GM23338 (cell line): ENCODE results near the gene EPHX1. TPM values are rescaled to one million over a fixed set of nuclear protein-coding genes. Genes with fewer than 3 reads are reported as not detected.

ENCODE experiments used
- ATAC-seq: fragments of 200-7000 bp; cut with Tn5 transposase; 3 replicates; pipeline ENCODE4 v1.9.1; 2020
- DNase-seq: peaks from one replicate; pipeline ENCODE4 v3.0.0-alpha.2; 2015; ENCODE audit warnings: low spot score
- H2AFZ ChIP-seq: fragments of 200-600 bp; sonication (generic); 2 replicates; pipeline ENCODE4 v1.8.0; 2016; ENCODE audit warnings: antibody characterized with exemption, mild to moderate bottlenecking, moderate library complexity
- H3F3A ChIP-seq: fragments of 200-600 bp; sonication (generic); replicated peaks from 2 replicates; pipeline ENCODE4 v1.8.0; 2017; ENCODE audit warnings: antibody characterized with exemption, mixed run types, low read depth
- H3K27ac ChIP-seq: fragments of 200-600 bp; sonication (generic); 2 replicates; pipeline ENCODE4 v1.6.1; 2016; ENCODE audit warnings: low read depth
- H3K27me3 ChIP-seq: fragments of 200-600 bp; sonication (generic); 2 replicates; pipeline ENCODE4 v1.8.0; 2016; ENCODE audit warnings: mild to moderate bottlenecking, mixed run types, moderate library complexity; ENCODE audit not compliant: insufficient read depth
- H3K36me3 ChIP-seq: fragments of 200-600 bp; sonication (generic); 2 replicates; pipeline ENCODE4 v1.8.0; 2016; ENCODE audit warnings: mild to moderate bottlenecking; ENCODE audit not compliant: insufficient read depth
- H3K4me1 ChIP-seq: fragments of 200-600 bp; sonication (generic); 2 replicates; pipeline ENCODE4 v1.8.0; 2016; ENCODE audit warnings: mild to moderate bottlenecking, moderate library complexity; ENCODE audit not compliant: insufficient read depth
- H3K4me2 ChIP-seq: fragments of 200-600 bp; sonication (generic); 2 replicates; pipeline ENCODE4 v1.7.1; 2017; ENCODE audit warnings: mixed run types
- H3K4me3 ChIP-seq: fragments of 200-600 bp; sonication (generic); 2 replicates; pipeline ENCODE4 v1.6.1; 2016; ENCODE audit warnings: mixed run types
- H3K79me2 ChIP-seq: fragments of 200-600 bp; sonication (generic); replicated peaks from 2 replicates; pipeline ENCODE4 v1.8.0; 2017; ENCODE audit warnings: mild to moderate bottlenecking; ENCODE audit not compliant: insufficient read depth
- H3K9me2 ChIP-seq: fragments of 200-600 bp; sonication (generic); 2 replicates; pipeline ENCODE4 v1.8.0; 2017; ENCODE audit not compliant: insufficient read depth
- H4K20me1 ChIP-seq: fragments of 200-600 bp; sonication (generic); replicated peaks from 2 replicates; pipeline ENCODE4 v1.8.0; 2017; ENCODE audit warnings: mild to moderate bottlenecking; ENCODE audit not compliant: insufficient read depth
- H3K27ac Mint-ChIP-seq: 2 replicates; pipeline ENCODE4 v1.8.0; 2020; ENCODE audit warnings: inconsistent platforms, mild to moderate bottlenecking, moderate library complexity, mixed read lengths
- H3K27me3 Mint-ChIP-seq: 3 replicates; pipeline ENCODE4 v1.8.0; 2022; ENCODE audit warnings: low read depth, mild to moderate bottlenecking, moderate library complexity, mixed read lengths, inconsistent platforms; ENCODE audit not compliant: insufficient read depth, poor library complexity
- H3K36me3 Mint-ChIP-seq: 3 replicates; pipeline ENCODE4 v1.8.0; 2021; ENCODE audit warnings: low read depth, mild to moderate bottlenecking, inconsistent platforms, moderate library complexity, mixed read lengths
- H3K4me1 Mint-ChIP-seq: 3 replicates; pipeline ENCODE4 v1.8.0; 2020; ENCODE audit warnings: mild to moderate bottlenecking, inconsistent platforms, mixed read lengths
- H3K4me3 Mint-ChIP-seq: 3 replicates; pipeline ENCODE4 v1.8.0; 2021; ENCODE audit warnings: moderate library complexity, mild to moderate bottlenecking, inconsistent platforms, mixed read lengths
- H3K9me3 Mint-ChIP-seq: 3 replicates; pipeline ENCODE4 v1.8.0; 2020; ENCODE audit warnings: moderate library complexity, mild to moderate bottlenecking, inconsistent platforms, mixed read lengths
- CTCF ChIP-seq, 2 experiments: fragments of 200-600 bp in 1 of 2; sonication (generic) in 1 of 2; conservative IDR thresholded peaks; 2 replicates each; pipeline versions ENCODE4 v1.5.1 to v1.6.1; 2016 to 2017; ENCODE audit warnings: antibody characterized with exemption in 2 of 2, low read depth in 2 of 2, mild to moderate bottlenecking in 2 of 2, moderate library complexity in 1 of 2
- ETS1 ChIP-seq: IDR thresholded peaks from 2 replicates; pipeline ENCODE4 v1.6.1; 2016; ENCODE audit warnings: antibody characterized with exemption
- REST ChIP-seq: IDR thresholded peaks from one replicate; pipeline ENCODE4 v1.6.1; 2018; ENCODE audit warnings: antibody characterized with exemption; ENCODE audit not compliant: unreplicated experiment
- STAT1 ChIP-seq: IDR thresholded peaks from one replicate; pipeline ENCODE4 v1.6.1; 2016; ENCODE audit warnings: antibody characterized with exemption; ENCODE audit not compliant: unreplicated experiment
- ZNF114 ChIP-seq: fragments of 250-450 bp; sonication (Bioruptor Pico); IDR thresholded peaks from 2 replicates; pipeline ENCODE4 v1.5.0; 2020; ENCODE audit warnings: mild to moderate bottlenecking, moderate library complexity
- ZNF462 ChIP-seq: fragments of 250-450 bp; sonication (Bioruptor Pico); IDR thresholded peaks from 2 replicates; pipeline ENCODE4 v1.5.0; 2020; ENCODE audit warnings: mild to moderate bottlenecking, moderate library complexity
- polyA plus RNA-seq: library from polyadenylated mRNA; unstranded; fragments of >200 nt; fragmentation: Nextera tagmentation; extraction: Ambion mirVana; gene quantifications from 2 replicates; pipeline ENCODE4 v1.2.1, GENCODE V29; 2016
- total RNA-seq: library from RNA; depleted of rRNA; stranded (reverse); fragments of >200 nt; shearing (Covaris generic); gene quantifications from 2 replicates; pipeline ENCODE4 v1.2.3, GENCODE V29; 2014

The EPHX1 gene
- total and polyA plus RNA-seq, 2 experiments from 2014 or later: 15.3 to 46.5 TPM

GRCh38 chr1:225776294-225776693, 33.6 kb upstream of the EPHX1 start:
- TF ChIP-seq CTCF (conservative IDR thresholded peaks at IDR 0.05; ENCODE audit: low read depth in 2 of 2) (no peak), ZNF462 (CRISPR knock-in tag) (no peak), ETS1 (no peak), STAT1 (no peak), REST (no peak), ZNF114 (no peak)
- H3K79me2 ChIP-seq: peaks cover 41% of the 10 kb centered on the region
- H2AFZ ChIP-seq: no peak overlapping the region
- H3K4me1 Mint-ChIP-seq: peaks cover 35% of the 10 kb centered on the region
- ATAC-seq (no peak), DNase-seq (no peak)
- H3K27me3 ChIP-seq: no peaks in the 10 kb centered on the region
- peaks cover 34% of the 10 kb centered on the region for H3K4me1 ChIP-seq
- no peak overlapping the region for H3K4me3 Mint-ChIP-seq
- no peaks in the 10 kb centered on the region for H3K36me3 ChIP-seq
- no peak overlapping the region for H3K27ac Mint-ChIP-seq
- no peak overlapping the region for H3K27ac ChIP-seq
- no peaks in the 10 kb centered on the region for H3K9me2 ChIP-seq
- H3K27me3 Mint-ChIP-seq: peaks cover 4% of the 10 kb centered on the region
- no peaks in the 10 kb centered on the region for H3F3A ChIP-seq
- peak overlapping the region; percentile 74; the same call in 1 of the 2 replicates for H3K4me2 ChIP-seq
- H4K20me1 ChIP-seq: 0 out of 2 replicates have a peak, but pooled peaks cover 3% of the 10 kb centered on the region
- peaks cover 22% of the 10 kb centered on the region; the same call in 2 of the 3 replicates for H3K36me3 Mint-ChIP-seq
- no peaks in the 10 kb centered on the region for H3K9me3 Mint-ChIP-seq
- no peak overlapping the region for H3K4me3 ChIP-seq
